GM12878 (cell line): ENCODE results near the gene CRAMP1. TPM values are rescaled to one million over a fixed set of nuclear protein-coding genes. Genes with fewer than 3 reads are reported as not detected.

Source experiments
- CEBPB ChIP-seq, 2 experiments: fragments of 150-350 bp in 1 of 2; IDR thresholded peaks; 2 replicates each; pipeline ENCODE4 v1.6.1; 2012 to 2014; ENCODE audit warnings: low read depth in 2 of 2, low read length in 2 of 2, borderline replicate concordance in 1 of 2, inconsistent platforms in 1 of 2
- EP300 ChIP-seq, 2 experiments: fragments of 150-350 bp in 1 of 2; IDR thresholded peaks; 2 replicates each; pipeline ENCODE4 v1.6.1; 2011 to 2012; ENCODE audit warnings: low read depth in 2 of 2, low read length in 2 of 2, borderline replicate concordance in 1 of 2, improper control_type of control experiment in 1 of 2, inconsistent platforms in 1 of 2; ENCODE audit not compliant: control insufficient read depth in 1 of 2
- GABPA ChIP-seq: IDR thresholded peaks from 2 replicates; pipeline ENCODE4 v1.6.1; 2014; ENCODE audit warnings: antibody characterized with exemption, low read depth, mild to moderate bottlenecking, inconsistent platforms
- GATAD2B ChIP-seq: fragments of 450-650 bp; conservative IDR thresholded peaks from 2 replicates; pipeline ENCODE4 v1.6.1; 2017; ENCODE audit warnings: low read depth, mild to moderate bottlenecking, moderate library complexity
- KLF5 ChIP-seq: fragments of 450-650 bp; IDR thresholded peaks from 2 replicates; pipeline ENCODE4 v1.6.1; 2014; ENCODE audit warnings: mild to moderate bottlenecking; ENCODE audit not compliant: partially characterized antibody
- NBN ChIP-seq: fragments of 450-650 bp; IDR thresholded peaks from 2 replicates; pipeline ENCODE4 v1.6.1; 2016
- NRF1 ChIP-seq: conservative IDR thresholded peaks from 2 replicates; pipeline ENCODE4 v1.6.1; 2011; ENCODE audit warnings: mild to moderate bottlenecking, low read depth, low read length, improper control_type of control experiment
- PAX5 ChIP-seq: IDR thresholded peaks from 2 replicates; pipeline ENCODE4 v1.6.1; 2011; ENCODE audit warnings: low read depth, low read length, borderline replicate concordance
- PML ChIP-seq: IDR thresholded peaks from 2 replicates; pipeline ENCODE4 v1.6.1; 2012; ENCODE audit warnings: low read length, inconsistent platforms
- RELA ChIP-seq: fragments of 450-650 bp; IDR thresholded peaks from 2 replicates; pipeline ENCODE4 v1.8.0; 2014; ENCODE audit warnings: borderline replicate concordance; ENCODE audit not compliant: partially characterized antibody
- SIN3A ChIP-seq: IDR thresholded peaks from 2 replicates; pipeline ENCODE4 v1.6.1; 2012; ENCODE audit warnings: low read depth, low read length, improper control_type of control experiment
- STAT1 ChIP-seq: fragments of 450-650 bp; conservative IDR thresholded peaks from 2 replicates; pipeline ENCODE4 v1.6.1; 2014; ENCODE audit warnings: antibody characterized with exemption, mild to moderate bottlenecking
- SUPT20H ChIP-seq: IDR thresholded peaks from 2 replicates; pipeline ENCODE4 v1.6.1; 2011; ENCODE audit warnings: low read depth, mild to moderate bottlenecking, low read length, moderate library complexity, borderline replicate concordance; ENCODE audit not compliant: control insufficient read depth
- TCF3 ChIP-seq: IDR thresholded peaks from 2 replicates; pipeline ENCODE4 v1.6.1; 2012; ENCODE audit warnings: low read depth, mild to moderate bottlenecking, low read length, borderline replicate concordance; ENCODE audit not compliant: insufficient read depth
- WRNIP1 ChIP-seq: IDR thresholded peaks from 2 replicates; pipeline ENCODE4 v1.6.1; 2011; ENCODE audit warnings: low read depth, low read length, improper control_type of control experiment, borderline replicate concordance
- ZBTB4 ChIP-seq: fragments of 450-650 bp; formaldehyde crosslinking; IDR thresholded peaks from 2 replicates; pipeline ENCODE4 v1.4.0; 2022; ENCODE audit warnings: mild to moderate bottlenecking, moderate library complexity
- ZNF592 ChIP-seq: fragments of 450-650 bp; IDR thresholded peaks from 2 replicates; pipeline ENCODE4 v1.6.1; 2017; ENCODE audit warnings: mild to moderate bottlenecking, moderate library complexity
- polyA plus RNA-seq, 11 experiments: library from polyadenylated mRNA; depleted of rRNA in 4 of 11; unstranded in 6 of 11; stranded (reverse) in 5 of 11; fragments of >200 nt; fragmentation: Nextera tagmentation in 4 of 11; fragmentation: Illumina TruSeq in 1 of 11; extraction: Ambion mirVana in 4 of 11; extraction: Trizol in 1 of 11; gene quantifications; 1 replicate in 1 of 11; 2 replicates in 10 of 11; pipeline versions ENCODE4 v1.2.1 to v1.2.3, GENCODE V29; 2011 to 2016; ENCODE audit warnings: inconsistent platforms in 2 of 11, missing spikeins in 2 of 11, low read depth in 1 of 11
- total RNA-seq, 4 experiments: library from RNA; depleted of rRNA in 3 of 4; stranded (reverse); fragments of >200 nt in 3 of 4; fragmentation: Illumina TruSeq in 1 of 4; extraction: Trizol in 1 of 4; gene quantifications; 2 replicates each; pipeline versions ENCODE4 v1.2.1 to v1.2.3, GENCODE V29; 2013 to 2021
- TF ChIP-seq, protein P1 (sequence below): fragments of 450-650 bp; IDR thresholded peaks from 2 replicates; pipeline ENCODE4 v1.6.1; 2017; ENCODE audit warnings: borderline replicate concordance
- TF ChIP-seq, protein P2 (sequence below): IDR thresholded peaks from 2 replicates; pipeline ENCODE4 v1.6.1; 2012; ENCODE audit warnings: low read length, inconsistent platforms

Gene CRAMP1
- total and polyA plus RNA-seq, 10 of the 15 experiments (the other 5 are each of a cell fraction or from before 2014, with no cell fraction given): 0.37 to 9.8 (median 3.9) TPM

GRCh38 chr16:1610071-1610898, 1.9 kb upstream of the CRAMP1 start (continued):
- TF ChIP-seq, protein P1, sequence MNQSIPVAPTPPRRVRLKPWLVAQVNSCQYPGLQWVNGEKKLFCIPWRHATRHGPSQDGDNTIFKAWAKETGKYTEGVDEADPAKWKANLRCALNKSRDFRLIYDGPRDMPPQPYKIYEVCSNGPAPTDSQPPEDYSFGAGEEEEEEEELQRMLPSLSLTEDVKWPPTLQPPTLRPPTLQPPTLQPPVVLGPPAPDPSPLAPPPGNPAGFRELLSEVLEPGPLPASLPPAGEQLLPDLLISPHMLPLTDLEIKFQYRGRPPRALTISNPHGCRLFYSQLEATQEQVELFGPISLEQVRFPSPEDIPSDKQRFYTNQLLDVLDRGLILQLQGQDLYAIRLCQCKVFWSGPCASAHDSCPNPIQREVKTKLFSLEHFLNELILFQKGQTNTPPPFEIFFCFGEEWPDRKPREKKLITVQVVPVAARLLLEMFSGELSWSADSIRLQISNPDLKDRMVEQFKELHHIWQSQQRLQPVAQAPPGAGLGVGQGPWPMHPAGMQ: no peak
- no peak for TF ChIP-seq RELA
- TF ChIP-seq STAT1: no peak
- no peak for TF ChIP-seq WRNIP1
- no peak for TF ChIP-seq NRF1
- no peak for TF ChIP-seq EP300 (IDR thresholded peaks at IDR 0.05; ENCODE audit: borderline replicate concordance in 1 of 2, control insufficient read depth in 1 of 2, low read depth in 2 of 2, low read length in 2 of 2)
- TF ChIP-seq CEBPB (IDR thresholded peaks at IDR 0.05; ENCODE audit: borderline replicate concordance in 1 of 2, low read depth in 2 of 2, low read length in 2 of 2): no peak
- TF ChIP-seq TCF3: no peak
- peak; percentile 90 for TF ChIP-seq SIN3A
- TF ChIP-seq PML: no peak
- TF ChIP-seq GABPA: no peak
- no peak for TF ChIP-seq ZNF592
- no peak for TF ChIP-seq NBN
- TF ChIP-seq PAX5: no peak
- no peak for TF ChIP-seq ZBTB4 (CRISPR knock-in tag)
- TF ChIP-seq SUPT20H: no peak
- TF ChIP-seq GATAD2B: peak; percentile 66
- TF ChIP-seq, protein P2, sequence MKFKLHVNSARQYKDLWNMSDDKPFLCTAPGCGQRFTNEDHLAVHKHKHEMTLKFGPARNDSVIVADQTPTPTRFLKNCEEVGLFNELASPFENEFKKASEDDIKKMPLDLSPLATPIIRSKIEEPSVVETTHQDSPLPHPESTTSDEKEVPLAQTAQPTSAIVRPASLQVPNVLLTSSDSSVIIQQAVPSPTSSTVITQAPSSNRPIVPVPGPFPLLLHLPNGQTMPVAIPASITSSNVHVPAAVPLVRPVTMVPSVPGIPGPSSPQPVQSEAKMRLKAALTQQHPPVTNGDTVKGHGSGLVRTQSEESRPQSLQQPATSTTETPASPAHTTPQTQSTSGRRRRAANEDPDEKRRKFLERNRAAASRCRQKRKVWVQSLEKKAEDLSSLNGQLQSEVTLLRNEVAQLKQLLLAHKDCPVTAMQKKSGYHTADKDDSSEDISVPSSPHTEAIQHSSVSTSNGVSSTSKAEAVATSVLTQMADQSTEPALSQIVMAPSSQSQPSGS: no peak
- TF ChIP-seq KLF5: peak; percentile 24
